Mammary epithelial cell (primary cell): Measurements from ENCODE around the gene PTPN3.

Source experiments
- CTCF ChIP-seq, 2 donors: IDR thresholded peaks in 1 of 2; conservative IDR thresholded peaks in 1 of 2; 2 replicates each; pipeline ENCODE4 v1.5.1; 2011 to 2012; ENCODE audit warnings: inconsistent platforms in 2 of 2, low read length in 2 of 2, mild to moderate bottlenecking in 2 of 2, control low read depth in 1 of 2, low read depth in 1 of 2; ENCODE audit not compliant: insufficient read depth in 1 of 2; ENCODE audit errors: extremely low read depth in 1 of 2
- EZH2 ChIP-seq: IDR thresholded peaks from 2 replicates; pipeline ENCODE4 v1.6.1; 2012; ENCODE audit warnings: low read length, inconsistent platforms, borderline replicate concordance

- TF ChIP-seq CTCF (conservative IDR thresholded peaks at IDR 0.05 in 1 of 2, IDR thresholded peaks at IDR 0.05 in 1 of 2; ENCODE audit: extremely low read depth in 1 of 2, insufficient read depth in 1 of 2, low read depth in 1 of 2, low read length in 2 of 2) (no peak), EZH2 (no peak)
These were observed 75.5 kb downstream of the PTPN3 start for GRCh38 chr9:109422641-109423040.
